ENCODE measurements around the gene CSF1.
"Not testable (repeated sequence)": the region's sequence is repeated elsewhere in the genome, so short reads cannot be mapped to it uniquely, and the experiment has no call there.

Gene CSF1

GRCh38 chr1:109947582-109948284 is 37.1 kb downstream of the CSF1 start:
- in situ Hi-C loops (cut with MboI; ENCODE audit: low pct_unique_long_range_greater_than_20kb, low sequenced_read_pairs, unreplicated experiment): no loop called here
- TF ChIP-seq CTCF (IDR thresholded peaks at IDR 0.05; ENCODE audit: extremely low read depth, insufficient read depth, missing control alignments): no peak
- DNase-seq (ENCODE audit: low spot score): no peak

GRCh38 chr1:109948285-109948630 is 37.6 kb downstream of the CSF1 start:
- in situ Hi-C loops (cut with MboI; ENCODE audit: low pct_unique_long_range_greater_than_20kb, low sequenced_read_pairs, unreplicated experiment): no loop called here
- no peak for TF ChIP-seq CTCF (IDR thresholded peaks at IDR 0.05; ENCODE audit: extremely low read depth, insufficient read depth, missing control alignments)
- no peak for DNase-seq (ENCODE audit: low spot score)

DNA sequence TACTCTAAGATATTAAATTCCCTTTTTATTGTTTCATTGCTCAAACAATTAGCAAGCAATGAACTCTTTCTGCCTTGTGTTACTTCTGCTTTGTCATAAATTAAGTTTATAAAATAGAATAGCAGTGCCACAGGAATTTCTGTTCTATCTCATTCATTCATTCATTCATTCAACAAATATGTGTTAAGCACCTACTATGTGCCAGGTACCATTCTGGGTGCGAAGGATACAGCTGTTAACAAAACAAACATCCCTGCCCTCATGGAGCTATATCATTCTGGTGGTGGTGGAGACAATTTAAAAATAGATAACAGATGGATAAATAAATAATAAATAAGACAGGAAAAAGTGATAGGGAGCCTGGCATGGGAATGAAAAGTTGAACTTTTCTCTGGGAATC is 39.4 kb downstream of the CSF1 start:
- in situ Hi-C loops (cut with MboI; ENCODE audit: low pct_unique_long_range_greater_than_20kb, low sequenced_read_pairs, unreplicated experiment): no loop called here
- DNase-seq (ENCODE audit: low spot score): no peak
- TF ChIP-seq CTCF (IDR thresholded peaks at IDR 0.05; ENCODE audit: extremely low read depth, insufficient read depth, missing control alignments): no peak

DNA sequence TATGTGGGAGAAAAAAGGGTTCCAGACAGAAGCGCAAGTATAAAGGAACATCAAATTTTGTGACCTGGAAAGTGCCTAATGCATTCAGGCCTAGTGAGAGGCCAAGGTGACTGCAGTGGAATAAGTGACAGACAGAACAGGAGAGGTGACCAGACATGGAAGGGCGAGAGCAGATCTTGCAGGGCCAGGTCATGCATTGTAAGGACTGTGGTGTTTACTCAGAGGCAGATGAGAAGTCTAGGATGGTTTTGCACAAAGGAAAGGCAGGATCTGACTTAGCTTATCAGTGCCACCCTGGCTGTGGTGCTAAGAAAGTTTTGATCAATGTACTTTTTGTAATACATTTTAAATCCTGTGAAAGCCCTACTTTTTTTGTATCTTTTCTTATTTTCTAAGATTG is 39.9 kb downstream of the CSF1 start:
- no peak for TF ChIP-seq CTCF (IDR thresholded peaks at IDR 0.05; ENCODE audit: extremely low read depth, insufficient read depth, missing control alignments)
- DNase-seq (ENCODE audit: low spot score): no peak
- in situ Hi-C loops (cut with MboI; ENCODE audit: low pct_unique_long_range_greater_than_20kb, low sequenced_read_pairs, unreplicated experiment): no loop called here

DNA sequence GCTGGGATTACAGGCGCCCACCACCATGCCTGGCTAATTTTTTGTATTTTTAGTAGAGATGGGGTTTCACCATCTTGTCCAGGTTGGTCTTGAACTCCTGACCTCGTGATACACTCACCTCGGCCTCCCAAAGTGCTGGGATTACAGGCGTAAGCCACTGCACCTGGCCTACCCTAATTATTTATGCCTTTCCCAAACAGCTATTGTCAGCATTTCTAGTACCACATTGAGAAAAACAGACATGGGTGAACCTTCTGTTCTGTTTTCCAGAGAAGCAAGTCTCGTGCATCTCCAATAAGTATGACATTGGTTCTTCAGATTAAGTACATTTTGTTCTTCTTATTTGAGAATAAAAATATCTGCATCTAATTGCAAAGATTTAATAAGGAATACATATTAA is 40.9 kb downstream of the CSF1 start:
- in situ Hi-C loops (cut with MboI; ENCODE audit: low pct_unique_long_range_greater_than_20kb, low sequenced_read_pairs, unreplicated experiment); DNase-seq (ENCODE audit: low spot score): not testable (repeated sequence)

DNA sequence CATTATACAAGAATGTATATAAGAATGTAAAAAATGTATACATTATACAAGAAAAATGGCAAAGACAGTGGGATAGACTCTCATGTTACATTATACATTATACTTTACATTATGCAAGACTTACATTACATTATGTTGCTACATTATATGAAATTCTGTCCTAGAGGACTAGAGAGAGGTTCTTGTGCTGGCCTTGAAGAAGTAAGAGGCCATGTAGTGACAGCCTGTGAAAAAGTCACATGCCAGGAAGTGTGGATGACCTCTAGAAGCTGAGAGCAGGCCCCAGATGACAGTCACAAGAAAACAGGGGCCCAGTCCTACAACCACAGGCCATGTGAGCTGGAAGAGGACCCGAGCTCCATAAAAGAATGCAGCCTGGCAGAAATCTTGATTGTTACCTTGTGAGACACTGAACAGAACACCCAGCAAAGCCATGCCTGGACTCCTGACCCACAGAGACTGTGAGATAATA is 43.4 kb downstream of the CSF1 start:
- TF ChIP-seq CTCF (IDR thresholded peaks at IDR 0.05; ENCODE audit: extremely low read depth, insufficient read depth, missing control alignments): no peak
- no peak for DNase-seq (ENCODE audit: low spot score)
- in situ Hi-C loops (cut with MboI; ENCODE audit: low pct_unique_long_range_greater_than_20kb, low sequenced_read_pairs, unreplicated experiment): no loop called here

GRCh38 chr1:109959632-109959973 is 49.0 kb downstream of the CSF1 start:
- in situ Hi-C loops (cut with MboI; ENCODE audit: low pct_unique_long_range_greater_than_20kb, low sequenced_read_pairs, unreplicated experiment): no loop called here
- DNase-seq (ENCODE audit: low spot score): no peak

More at GRCh38 chr1:109959632-109959973, 49.0 kb downstream of the CSF1 start:
- no peak for TF ChIP-seq CTCF (IDR thresholded peaks at IDR 0.05; ENCODE audit: extremely low read depth, insufficient read depth, missing control alignments)
